Mucosa of descending colon (tissue), 3 donors: Measurements from ENCODE around the gene MRPL4. TPM values are rescaled to one million over a fixed set of nuclear protein-coding genes. Genes with fewer than 3 reads are reported as not detected.

Source experiments
- ATAC-seq: fragments of 200-7000 bp; cut with Tn5 transposase; one replicate; pipeline ENCODE4 v1.9.1; 2020; ENCODE audit warnings: mild to moderate bottlenecking, moderate library complexity
- DNase-seq, 3 donors: peaks; one replicate each; pipeline ENCODE4 v3.0.0-alpha.2; 2020
- H3K36me3 ChIP-seq: fragments of 200-600 bp; one replicate; pipeline ENCODE4 v1.8.0; 2021; ENCODE audit warnings: low read depth, mild to moderate bottlenecking
- H3K4me1 ChIP-seq: fragments of 200-600 bp; one replicate; pipeline ENCODE4 v1.8.0; 2021; ENCODE audit warnings: low read depth, mild to moderate bottlenecking
- H3K4me3 ChIP-seq: fragments of 200-600 bp; one replicate; pipeline ENCODE4 v1.8.0; 2021; ENCODE audit warnings: mild to moderate bottlenecking
- H3K9me3 ChIP-seq: fragments of 200-600 bp; one replicate; pipeline ENCODE4 v1.8.0; 2021; ENCODE audit warnings: mild to moderate bottlenecking
- CTCF ChIP-seq: fragments of 200-600 bp; IDR thresholded peaks from one replicate; pipeline ENCODE4 v1.8.0; 2022; ENCODE audit warnings: antibody characterized with exemption, mild to moderate bottlenecking
- intact Hi-C, 2 donors: fragments of 100-400 bp; cut with DNase I in 1 of 2; cut with micrococcal nuclease in 1 of 2; formaldehyde crosslinking; loops; one replicate each; pipeline versions ENCODE4 v1.11.0 to v1.11.1; 2022; cut with DNase I, micrococcal nuclease
- total RNA-seq, 3 donors: library from RNA; stranded (reverse); fragmentation: NEBNext Ultra II Directional in 2 of 3; extraction: Animal tissue kit (Norgen Biotek cat#: 25700) in 2 of 3; gene quantifications; one replicate each; pipeline versions ENCODE4 v1.2.1 to v1.2.4, GENCODE V29; 2021 to 2023
- donor health status: DM: no; HTN: no; CAD: no; lungs with moderate emphysema.
- donor health status: DM: no; HTN: no; CAD: no.
- donor health status: DM: no; HTN: yes; CAD: no.

The MRPL4 gene
- total RNA-seq, 3 donors from 2014 or later: 47.5 to 65.5 (median 49.6) TPM

- no peaks in the 10 kb centered on the region for H3K9me3 ChIP-seq
- no peak for TF ChIP-seq CTCF
- intact Hi-C loops: no loop called here
- H3K4me3 ChIP-seq: no peak overlapping the region
- DNase-seq (no peak), ATAC-seq (no peak)
- peaks cover 17% of the 10 kb centered on the region for H3K4me1 ChIP-seq
- no peaks in the 10 kb centered on the region for H3K36me3 ChIP-seq
These were observed 32.3 kb downstream of the MRPL4 start for GRCh38 chr19:10284065-10284959.

DNA sequence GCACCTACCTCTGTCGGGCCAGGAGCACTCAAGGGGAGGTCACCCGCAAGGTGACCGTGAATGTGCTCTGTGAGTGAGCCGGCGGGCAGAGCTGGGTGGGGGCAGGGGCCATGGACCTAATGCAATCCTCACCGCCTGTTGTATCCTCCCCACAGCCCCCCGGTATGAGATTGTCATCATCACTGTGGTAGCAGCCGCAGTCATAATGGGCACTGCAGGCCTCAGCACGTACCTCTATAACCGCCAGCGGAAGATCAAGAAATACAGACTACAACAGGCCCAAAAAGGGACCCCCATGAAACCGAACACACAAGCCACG, 32.9 kb downstream of the MRPL4 start:
- no peak for TF ChIP-seq CTCF
- H3K4me1 ChIP-seq: peaks cover 23% of the 10 kb centered on the region

GRCh38 chr19:10285393-10285792, 33.4 kb downstream of the MRPL4 start:
- intact Hi-C loops: no loop called here
- TF ChIP-seq CTCF: no peak
- no peaks in the 10 kb centered on the region for H3K36me3 ChIP-seq
- H3K4me3 ChIP-seq: no peak overlapping the region
- DNase-seq (no peak), ATAC-seq (no peak)
- H3K4me1 ChIP-seq: peaks cover 27% of the 10 kb centered on the region
- H3K9me3 ChIP-seq: no peaks in the 10 kb centered on the region

More for the DNA sequence above, 32.9 kb downstream of the MRPL4 start:
- H3K36me3 ChIP-seq: no peaks in the 10 kb centered on the region
- no peak for ATAC-seq
- H3K4me3 ChIP-seq: no peak overlapping the region
- DNase-seq: no peak
- intact Hi-C loops: no loop called here
- no peaks in the 10 kb centered on the region for H3K9me3 ChIP-seq

GRCh38 chr19:10286803-10287737, 35.1 kb downstream of the MRPL4 start, which contains the start of gene ICAM4:
Gene ICAM4 (plus strand): TSS chr19:10286955. CDS start chr19:10287013, 58 bp downstream.
- H3K4me1 ChIP-seq: peaks cover 42% of the 10 kb centered on the region
- peak; percentile 27 for ATAC-seq
- no peaks in the 10 kb centered on the region for H3K9me3 ChIP-seq
- H3K36me3 ChIP-seq: no peaks in the 10 kb centered on the region
- intact Hi-C loops: no loop called here
- no peak for TF ChIP-seq CTCF
- DNase-seq: peak; percentile 58 to 73 (median 62)
- no peak within 1 kb of the TSS for H3K4me3 ChIP-seq

DNA sequence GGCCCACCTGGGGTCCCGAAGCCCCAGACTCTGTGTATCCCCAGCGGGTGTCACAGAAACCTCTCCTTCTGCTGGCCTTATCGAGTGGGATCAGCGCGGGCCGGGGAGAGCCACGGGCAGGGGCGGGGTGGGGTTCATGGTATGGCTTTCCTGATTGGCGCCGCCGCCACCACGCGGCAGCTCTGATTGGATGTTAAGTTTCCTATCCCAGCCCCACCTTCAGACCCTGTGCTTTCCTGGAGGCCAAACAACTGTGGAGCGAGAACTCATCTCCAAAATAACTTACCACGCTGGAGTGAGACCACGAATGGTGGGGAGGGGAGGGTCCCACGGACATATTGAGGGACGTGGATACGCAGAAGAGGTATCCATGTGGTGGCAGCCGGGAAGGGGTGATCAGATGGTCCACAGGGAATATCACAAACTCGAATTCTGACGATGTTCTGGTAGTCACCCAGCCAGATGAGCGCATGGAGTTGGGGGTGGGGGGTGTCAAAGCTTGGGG, 36.7 kb downstream of the MRPL4 start:
- H3K9me3 ChIP-seq: no peaks in the 10 kb centered on the region
- H3K36me3 ChIP-seq: no peaks in the 10 kb centered on the region
- no peak overlapping the region for H3K4me3 ChIP-seq
- H3K4me1 ChIP-seq: peaks cover 59% of the 10 kb centered on the region
- peak; percentile 59 to 68 (median 66) for DNase-seq
- peak; percentile 41 for ATAC-seq
- TF ChIP-seq CTCF: no peak
- intact Hi-C loops: no loop called here
